Measurements from ENCODE around the gene DPY19L3. TPM values are rescaled to one million over a fixed set of nuclear protein-coding genes. Genes with fewer than 3 reads are reported as not detected.

DPY19L3 gene
- total RNA-seq, 1 donor from 2014 or later = 19.3 TPM

DNA sequence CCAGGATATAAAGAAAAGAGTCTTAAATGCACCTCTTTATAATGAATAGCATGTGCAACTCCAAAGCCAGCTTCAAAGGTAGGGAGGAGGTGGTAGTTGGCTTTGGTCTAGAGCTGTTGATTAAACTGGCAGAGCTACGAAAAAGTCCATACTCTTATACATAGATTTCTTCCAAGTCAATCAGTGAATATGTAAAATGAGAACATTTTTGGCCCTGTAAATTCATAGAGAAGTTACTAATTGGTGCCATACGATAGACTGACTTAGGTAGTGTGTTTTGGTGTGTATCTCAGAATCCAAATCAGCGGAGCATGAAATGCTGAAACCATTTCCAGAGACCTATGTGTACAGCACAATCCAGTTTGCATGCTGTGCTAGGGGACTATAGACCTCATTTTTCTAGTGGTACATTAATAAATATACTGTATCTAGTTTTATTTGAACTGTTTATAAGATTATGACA is 17.1 kb upstream of the DPY19L3 start:
- Histone ChIP-seq H3K4me3 (ENCODE audit: low read length in 3 of 3) (no peak overlapping the region), H3K36me3 (ENCODE audit: control insufficient read depth in 3 of 3, insufficient read depth in 3 of 3, low read length in 3 of 3) (peaks cover 0 to 3% (median 2%) of the 10 kb centered on the region in 3 donors), H3K27me3 (ENCODE audit: control insufficient read depth in 3 of 3, insufficient read depth in 3 of 3, low read length in 3 of 3) (no peaks in the 10 kb centered on the region)

DNA sequence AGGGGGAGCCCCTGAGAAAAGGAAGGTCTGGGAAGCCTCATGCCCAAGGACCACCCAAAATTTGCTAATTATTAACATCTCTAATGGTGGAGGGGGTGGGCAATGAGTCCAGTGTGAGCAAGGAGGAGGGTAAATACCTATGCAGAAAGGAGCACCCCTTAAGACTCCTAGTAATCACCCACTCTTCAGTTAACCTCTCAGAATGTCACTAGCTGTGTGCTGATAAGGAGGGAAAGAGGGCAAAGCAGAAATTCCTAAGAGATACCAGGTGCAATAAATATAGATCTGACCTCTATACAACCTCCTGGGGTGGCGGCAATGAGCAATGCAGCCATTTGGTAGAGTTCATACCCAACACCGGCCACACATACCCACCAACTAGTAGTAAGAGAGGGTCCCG is 12.7 kb upstream of the DPY19L3 start:
- no peaks in the 10 kb centered on the region for H3K36me3 ChIP-seq (ENCODE audit: control insufficient read depth in 3 of 3, insufficient read depth in 3 of 3, low read length in 3 of 3)
- H3K9me3 ChIP-seq (ENCODE audit: control insufficient read depth in 3 of 3, low read length in 3 of 3) = no peaks in the 10 kb centered on the region
- H3K27ac ChIP-seq (ENCODE audit: low read depth, low read length) = no peak overlapping the region
- no peak overlapping the region for H3K4me3 ChIP-seq (ENCODE audit: low read length in 3 of 3)
- H3K9ac ChIP-seq (ENCODE audit: low read depth in 1 of 3, low read length in 3 of 3) = no peak overlapping the region
- H3K4me1 ChIP-seq (ENCODE audit: control insufficient read depth in 3 of 3, insufficient read depth in 3 of 3, low read length in 3 of 3) = no peaks in the 10 kb centered on the region
- H3K27me3 ChIP-seq (ENCODE audit: control insufficient read depth in 3 of 3, insufficient read depth in 3 of 3, low read length in 3 of 3) = no peaks in the 10 kb centered on the region

More for the DNA sequence above, 17.1 kb upstream of the DPY19L3 start:
- no peaks in the 10 kb centered on the region for H3K4me1 ChIP-seq (ENCODE audit: control insufficient read depth in 3 of 3, insufficient read depth in 3 of 3, low read length in 3 of 3)
- no peak overlapping the region for H3K9ac ChIP-seq (ENCODE audit: low read depth in 1 of 3, low read length in 3 of 3)
- no peaks in the 10 kb centered on the region for H3K9me3 ChIP-seq (ENCODE audit: control insufficient read depth in 3 of 3, low read length in 3 of 3)
- H3K27ac ChIP-seq (ENCODE audit: low read depth, low read length) = no peak overlapping the region

DNA sequence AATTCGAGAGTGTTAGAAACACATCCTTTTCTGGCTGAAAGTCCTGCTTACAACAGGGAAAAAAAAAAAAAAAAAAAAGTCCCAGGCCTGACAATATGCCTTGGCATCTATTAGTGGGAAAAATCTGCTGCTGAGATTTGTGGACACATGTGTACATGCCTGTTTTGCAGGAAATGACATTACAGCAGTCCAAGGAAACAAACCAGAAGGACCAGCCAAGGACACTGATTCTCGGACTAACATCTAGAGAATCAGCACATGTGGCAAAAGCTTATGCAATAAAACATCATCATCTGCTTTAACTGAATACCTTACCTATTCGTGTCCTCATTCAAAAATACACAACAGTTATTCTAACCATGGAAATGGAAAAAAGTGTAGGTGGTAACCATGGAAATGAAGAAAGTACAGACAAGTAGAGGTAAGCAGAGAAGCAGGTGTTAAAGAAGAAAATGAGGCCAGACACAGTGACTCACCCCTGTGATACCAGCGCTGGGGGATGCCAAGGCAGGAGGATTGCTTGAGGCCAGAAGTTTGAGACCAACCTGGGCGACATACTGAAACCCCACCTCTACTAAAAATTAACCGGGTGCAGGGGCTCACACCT is 9.4 kb upstream of the DPY19L3 start:
- Histone ChIP-seq H3K9me3 (ENCODE audit: control insufficient read depth in 3 of 3, low read length in 3 of 3) (no peaks in the 10 kb centered on the region), H3K36me3 (ENCODE audit: control insufficient read depth in 3 of 3, insufficient read depth in 3 of 3, low read length in 3 of 3) (no peaks in the 10 kb centered on the region), H3K4me1 (ENCODE audit: control insufficient read depth in 3 of 3, insufficient read depth in 3 of 3, low read length in 3 of 3) (no peaks in the 10 kb centered on the region), H3K27ac (ENCODE audit: low read depth, low read length) (no peak overlapping the region), H3K27me3 (ENCODE audit: control insufficient read depth in 3 of 3, insufficient read depth in 3 of 3, low read length in 3 of 3) (no peaks in the 10 kb centered on the region), H3K9ac (ENCODE audit: low read depth in 1 of 3, low read length in 3 of 3) (no peak overlapping the region), H3K4me3 (ENCODE audit: low read length in 3 of 3) (no peak overlapping the region)

DNA sequence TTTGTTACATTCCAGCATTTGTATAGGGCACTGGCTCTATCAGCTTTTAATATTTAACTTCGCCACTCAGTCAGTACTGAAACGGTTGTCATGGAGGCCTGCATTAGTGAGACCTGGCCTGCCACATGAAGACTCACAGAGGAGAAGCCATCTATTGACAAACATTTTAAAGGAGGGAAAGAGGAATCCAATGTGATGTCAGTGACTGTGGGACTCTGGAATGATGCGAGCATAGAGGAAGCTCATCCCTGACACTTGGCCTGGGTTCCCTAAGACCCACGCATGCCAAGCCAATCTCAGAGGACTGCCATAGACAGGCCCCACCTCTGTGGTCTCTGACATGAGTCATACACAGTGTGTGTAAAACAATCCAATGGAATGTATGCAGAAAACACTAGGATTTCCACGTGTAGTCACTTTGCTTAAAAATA is 7.9 kb upstream of the DPY19L3 start:
- H3K27me3 ChIP-seq (ENCODE audit: control insufficient read depth in 3 of 3, insufficient read depth in 3 of 3, low read length in 3 of 3) = no peaks in the 10 kb centered on the region
- H3K9me3 ChIP-seq (ENCODE audit: control insufficient read depth in 3 of 3, low read length in 3 of 3) = no peaks in the 10 kb centered on the region
- no peak overlapping the region for H3K4me3 ChIP-seq (ENCODE audit: low read length in 3 of 3)
- no peak overlapping the region for H3K27ac ChIP-seq (ENCODE audit: low read depth, low read length)
- H3K36me3 ChIP-seq (ENCODE audit: control insufficient read depth in 3 of 3, insufficient read depth in 3 of 3, low read length in 3 of 3) = no peaks in the 10 kb centered on the region
- no peaks in the 10 kb centered on the region for H3K4me1 ChIP-seq (ENCODE audit: control insufficient read depth in 3 of 3, insufficient read depth in 3 of 3, low read length in 3 of 3)
- no peak overlapping the region for H3K9ac ChIP-seq (ENCODE audit: low read depth in 1 of 3, low read length in 3 of 3)

DNA sequence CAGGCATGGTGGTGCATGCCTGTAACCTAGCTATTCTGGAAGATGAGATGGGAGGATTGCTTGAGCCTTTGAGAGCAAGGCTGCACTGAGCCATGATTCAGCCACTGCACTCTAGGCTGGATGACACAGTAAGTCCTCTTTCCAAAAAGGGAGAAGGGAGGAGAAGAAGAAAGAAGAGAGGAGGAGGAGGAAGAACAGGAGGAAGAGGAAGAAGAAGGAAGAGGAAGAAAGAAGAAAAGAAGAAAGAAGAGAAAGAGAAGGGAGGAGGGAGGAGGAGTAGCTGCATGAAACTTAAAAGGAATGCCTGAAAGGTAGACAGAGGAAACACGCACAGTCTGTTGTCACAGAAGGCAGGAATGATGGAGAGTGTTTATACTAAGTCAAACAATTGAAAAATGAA is 3.6 kb upstream of the DPY19L3 start:
- H3K4me1 ChIP-seq (ENCODE audit: control insufficient read depth in 3 of 3, insufficient read depth in 3 of 3, low read length in 3 of 3) = peaks cover 13 to 18% (median 14%) of the 10 kb centered on the region in 3 donors
- no peaks in the 10 kb centered on the region for H3K27me3 ChIP-seq (ENCODE audit: control insufficient read depth in 3 of 3, insufficient read depth in 3 of 3, low read length in 3 of 3)
- H3K36me3 ChIP-seq (ENCODE audit: control insufficient read depth in 3 of 3, insufficient read depth in 3 of 3, low read length in 3 of 3) = no peaks in the 10 kb centered on the region
- no peak overlapping the region for H3K27ac ChIP-seq (ENCODE audit: low read depth, low read length)
- H3K4me3 ChIP-seq (ENCODE audit: low read length in 3 of 3) = no peak overlapping the region
- H3K9me3 ChIP-seq (ENCODE audit: control insufficient read depth in 3 of 3, low read length in 3 of 3) = no peaks in the 10 kb centered on the region
- no peak overlapping the region for H3K9ac ChIP-seq (ENCODE audit: low read depth in 1 of 3, low read length in 3 of 3)

DNA sequence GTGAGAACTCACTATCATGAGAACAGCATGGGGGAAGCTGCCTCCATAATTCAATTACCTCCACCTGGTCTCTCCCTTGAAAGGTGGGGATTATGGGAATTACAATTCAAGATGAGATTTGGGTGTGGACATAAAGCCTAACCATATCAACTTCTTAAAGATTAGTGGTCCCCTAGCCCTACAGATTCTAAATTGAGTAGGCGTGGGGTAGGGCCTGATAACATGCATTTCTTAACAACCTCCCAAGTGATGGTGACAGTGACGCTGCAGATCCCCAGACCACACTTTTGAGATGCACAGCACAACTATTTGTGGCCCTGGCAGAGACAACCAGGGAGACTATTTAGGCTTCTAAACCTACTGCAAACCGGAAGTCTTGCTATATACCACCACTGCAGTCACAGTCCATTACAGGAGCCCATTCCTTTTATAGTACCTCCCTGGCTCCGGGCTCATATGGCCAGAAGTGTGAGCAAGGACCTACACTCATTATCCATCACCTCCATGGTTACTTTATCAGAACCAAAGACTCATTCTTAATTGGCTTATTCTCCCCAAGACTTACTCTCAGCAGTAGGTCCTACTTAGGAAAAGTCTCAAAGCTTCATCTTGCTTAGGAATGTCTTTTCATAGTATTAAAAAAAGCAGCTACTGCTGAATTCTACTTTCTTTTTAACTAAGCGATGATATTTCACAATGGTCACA is 2.1 kb upstream of the DPY19L3 start:
- Histone ChIP-seq H3K4me1 (ENCODE audit: control insufficient read depth in 3 of 3, insufficient read depth in 3 of 3, low read length in 3 of 3) (peaks cover 13 to 18% (median 14%) of the 10 kb centered on the region in 3 donors), H3K9ac (ENCODE audit: low read depth in 1 of 3, low read length in 3 of 3) (peak overlapping the region in 1 of 3 donors; percentile 9), H3K36me3 (ENCODE audit: control insufficient read depth in 3 of 3, insufficient read depth in 3 of 3, low read length in 3 of 3) (no peaks in the 10 kb centered on the region), H3K27ac (ENCODE audit: low read depth, low read length) (no peak overlapping the region), H3K9me3 (ENCODE audit: control insufficient read depth in 3 of 3, low read length in 3 of 3) (no peaks in the 10 kb centered on the region), H3K27me3 (ENCODE audit: control insufficient read depth in 3 of 3, insufficient read depth in 3 of 3, low read length in 3 of 3) (no peaks in the 10 kb centered on the region), H3K4me3 (ENCODE audit: low read length in 3 of 3) (no peak overlapping the region)

DNA sequence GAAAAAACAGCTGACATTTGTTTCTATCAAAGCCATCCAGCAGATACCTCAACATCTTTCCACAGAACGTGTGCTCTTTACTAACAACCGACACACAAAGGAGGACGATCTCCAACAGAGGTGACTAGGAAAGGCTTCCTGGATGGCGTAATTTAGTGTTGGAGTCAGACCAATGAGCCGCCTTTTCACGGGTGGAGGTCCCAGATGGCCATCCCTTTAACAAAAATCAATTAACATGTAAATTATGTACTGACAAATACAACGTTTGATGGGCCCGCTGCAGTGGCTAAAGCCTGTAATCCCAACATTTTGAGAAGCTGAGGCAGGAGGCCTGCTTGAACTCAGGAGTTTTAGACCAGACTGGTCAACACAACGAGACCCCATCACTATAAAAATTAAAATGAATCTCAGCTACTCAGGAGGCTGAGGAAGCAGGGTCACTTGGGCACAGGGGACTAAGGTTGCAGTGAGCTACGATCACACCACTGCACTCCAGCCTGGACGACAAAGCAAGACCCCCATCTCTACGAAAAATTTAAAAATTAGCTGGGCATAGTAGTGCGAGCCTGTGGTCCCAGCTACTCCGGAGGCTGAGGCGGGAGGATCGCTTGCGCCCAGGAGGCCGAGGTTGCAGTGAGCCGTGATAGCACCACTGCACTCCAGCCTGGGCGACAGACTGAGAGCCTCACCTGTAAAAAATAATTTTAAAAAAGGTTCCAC is 1.2 kb upstream of the DPY19L3 start:
- H3K9ac ChIP-seq (ENCODE audit: low read depth in 1 of 3, low read length in 3 of 3) = peak overlapping the region; percentile 86 to 99 (median 95)
- H3K27me3 ChIP-seq (ENCODE audit: control insufficient read depth in 3 of 3, insufficient read depth in 3 of 3, low read length in 3 of 3) = no peaks in the 10 kb centered on the region
- peak overlapping the region; percentile 94 for H3K27ac ChIP-seq (ENCODE audit: low read depth, low read length)
- peaks cover 0 to 4% (median 4%) of the 10 kb centered on the region in 3 donors for H3K36me3 ChIP-seq (ENCODE audit: control insufficient read depth in 3 of 3, insufficient read depth in 3 of 3, low read length in 3 of 3)
- no peaks in the 10 kb centered on the region for H3K9me3 ChIP-seq (ENCODE audit: control insufficient read depth in 3 of 3, low read length in 3 of 3)
- H3K4me1 ChIP-seq (ENCODE audit: control insufficient read depth in 3 of 3, insufficient read depth in 3 of 3, low read length in 3 of 3) = peaks cover 13 to 18% (median 14%) of the 10 kb centered on the region in 3 donors
- H3K4me3 ChIP-seq (ENCODE audit: low read length in 3 of 3) = peak overlapping the region; percentile 74 to 91 (median 88)

DNA sequence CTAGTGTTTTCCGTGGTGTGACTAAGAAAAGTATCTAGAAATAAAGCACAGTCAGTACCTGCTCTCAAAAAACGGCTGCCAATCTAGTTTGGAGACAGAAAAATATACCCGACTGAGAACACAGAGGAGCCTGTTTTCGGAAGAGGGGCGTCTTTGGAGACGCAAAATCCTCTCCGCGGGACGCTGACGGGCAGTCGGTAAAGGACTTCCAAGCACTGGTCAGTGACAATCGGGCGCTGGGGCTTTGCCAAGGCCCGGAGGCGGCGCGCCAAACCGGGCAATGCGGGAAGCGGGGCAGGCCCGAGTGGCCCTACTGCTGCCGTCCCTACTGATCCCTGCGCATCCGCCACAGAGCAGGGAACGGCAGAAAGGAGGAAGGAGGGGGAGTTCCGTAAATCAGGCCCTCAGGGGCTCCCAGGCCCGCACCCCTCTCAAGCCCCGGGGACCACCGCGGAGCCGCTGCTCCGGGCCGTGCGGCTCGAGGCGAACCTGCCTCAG is 588 bp upstream of the DPY19L3 start:
- H3K27me3 ChIP-seq (ENCODE audit: control insufficient read depth in 3 of 3, insufficient read depth in 3 of 3, low read length in 3 of 3) = no peaks in the 10 kb centered on the region
- peaks cover 0 to 8% (median 4%) of the 10 kb centered on the region in 3 donors for H3K36me3 ChIP-seq (ENCODE audit: control insufficient read depth in 3 of 3, insufficient read depth in 3 of 3, low read length in 3 of 3)
- peak overlapping the region; percentile 86 to 99 (median 95) for H3K9ac ChIP-seq (ENCODE audit: low read depth in 1 of 3, low read length in 3 of 3)
- H3K9me3 ChIP-seq (ENCODE audit: control insufficient read depth in 3 of 3, low read length in 3 of 3) = no peaks in the 10 kb centered on the region
- H3K4me1 ChIP-seq (ENCODE audit: control insufficient read depth in 3 of 3, insufficient read depth in 3 of 3, low read length in 3 of 3) = peaks cover 13 to 18% (median 14%) of the 10 kb centered on the region in 3 donors
- peak overlapping the region; percentile 94 for H3K27ac ChIP-seq (ENCODE audit: low read depth, low read length)
- H3K4me3 ChIP-seq (ENCODE audit: low read length in 3 of 3) = peak overlapping the region; percentile 74 to 91 (median 88)

DNA sequence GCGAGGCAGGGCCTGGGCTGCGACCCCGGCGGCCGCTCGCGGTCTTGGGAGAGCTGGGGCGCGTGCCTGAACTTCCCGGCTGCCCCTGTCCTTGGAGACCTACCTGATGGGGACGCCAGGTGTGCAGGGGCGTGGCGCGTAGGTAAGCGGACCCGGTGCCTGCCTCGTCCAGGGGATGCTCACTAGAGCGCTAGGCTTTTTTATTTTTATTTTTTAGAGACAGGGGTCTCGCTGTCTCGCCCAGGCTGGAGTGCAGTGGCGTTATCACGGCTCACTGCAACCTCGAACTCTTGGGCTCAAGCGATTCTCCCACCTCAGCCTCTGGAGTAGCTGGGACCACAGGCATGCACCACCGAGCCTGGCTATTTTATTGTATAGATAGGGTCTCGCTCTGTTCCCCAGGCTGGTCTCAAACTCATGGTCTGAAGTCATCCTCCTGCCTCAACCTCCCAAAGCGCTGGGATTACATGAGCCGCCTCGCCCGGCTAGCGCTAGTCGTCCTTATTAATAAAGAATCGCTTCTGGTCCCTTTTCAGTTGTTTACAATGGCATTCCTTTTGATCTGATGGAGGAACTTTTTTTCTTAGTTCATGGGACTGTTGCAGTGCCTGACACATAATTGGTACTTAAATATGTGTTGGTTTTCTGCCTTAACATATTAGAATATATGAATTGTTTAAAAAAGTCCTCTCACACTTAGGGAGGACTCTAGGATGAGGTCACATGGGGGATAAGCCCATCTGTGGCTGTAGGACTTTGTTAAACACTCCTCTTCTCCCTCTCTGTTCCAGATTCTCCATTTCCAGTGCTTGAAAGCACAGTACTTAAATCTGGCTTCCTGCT is 812 bp downstream of the DPY19L3 start:
- H3K4me1 ChIP-seq (ENCODE audit: control insufficient read depth in 3 of 3, insufficient read depth in 3 of 3, low read length in 3 of 3) = peaks cover 13 to 18% (median 14%) of the 10 kb centered on the region in 3 donors
- H3K9me3 ChIP-seq (ENCODE audit: control insufficient read depth in 3 of 3, low read length in 3 of 3) = no peaks in the 10 kb centered on the region
- peak overlapping the region; percentile 94 for H3K27ac ChIP-seq (ENCODE audit: low read depth, low read length)
- H3K27me3 ChIP-seq (ENCODE audit: control insufficient read depth in 3 of 3, insufficient read depth in 3 of 3, low read length in 3 of 3) = no peaks in the 10 kb centered on the region
- peak overlapping the region; percentile 75 to 91 (median 88) for H3K4me3 ChIP-seq (ENCODE audit: low read length in 3 of 3)
- H3K36me3 ChIP-seq (ENCODE audit: control insufficient read depth in 3 of 3, insufficient read depth in 3 of 3, low read length in 3 of 3) = peaks cover 0 to 15% (median 4%) of the 10 kb centered on the region in 3 donors
- H3K9ac ChIP-seq (ENCODE audit: low read depth in 1 of 3, low read length in 3 of 3) = peak overlapping the region; percentile 73 to 99 (median 80)
